ENCODE results near the gene CETN3. TPM values are rescaled to one million over a fixed set of nuclear protein-coding genes. Genes with fewer than 3 reads are reported as not detected.

CETN3 gene
- total RNA-seq, 4 donors from 2014 or later = 7.8 to 12.9 (median 10.7) TPM

GRCh38 chr5:90365328-90365727, 44.2 kb downstream of the CETN3 start:
- TF ChIP-seq, protein P1, sequence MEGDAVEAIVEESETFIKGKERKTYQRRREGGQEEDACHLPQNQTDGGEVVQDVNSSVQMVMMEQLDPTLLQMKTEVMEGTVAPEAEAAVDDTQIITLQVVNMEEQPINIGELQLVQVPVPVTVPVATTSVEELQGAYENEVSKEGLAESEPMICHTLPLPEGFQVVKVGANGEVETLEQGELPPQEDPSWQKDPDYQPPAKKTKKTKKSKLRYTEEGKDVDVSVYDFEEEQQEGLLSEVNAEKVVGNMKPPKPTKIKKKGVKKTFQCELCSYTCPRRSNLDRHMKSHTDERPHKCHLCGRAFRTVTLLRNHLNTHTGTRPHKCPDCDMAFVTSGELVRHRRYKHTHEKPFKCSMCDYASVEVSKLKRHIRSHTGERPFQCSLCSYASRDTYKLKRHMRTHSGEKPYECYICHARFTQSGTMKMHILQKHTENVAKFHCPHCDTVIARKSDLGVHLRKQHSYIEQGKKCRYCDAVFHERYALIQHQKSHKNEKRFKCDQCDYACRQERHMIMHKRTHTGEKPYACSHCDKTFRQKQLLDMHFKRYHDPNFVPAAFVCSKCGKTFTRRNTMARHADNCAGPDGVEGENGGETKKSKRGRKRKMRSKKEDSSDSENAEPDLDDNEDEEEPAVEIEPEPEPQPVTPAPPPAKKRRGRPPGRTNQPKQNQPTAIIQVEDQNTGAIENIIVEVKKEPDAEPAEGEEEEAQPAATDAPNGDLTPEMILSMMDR (IDR thresholded peaks at IDR 0.05) = no peak
- TF ChIP-seq POLR2A (IDR thresholded peaks at IDR 0.05) (no peak), EP300 (IDR thresholded peaks at IDR 0.05) (no peak)
- Histone ChIP-seq H3K27ac (no peak overlapping the region), H3K27me3 (no peaks in the 10 kb centered on the region), H3K9me3 (no peaks in the 10 kb centered on the region), H3K4me3 (no peak overlapping the region), H3K4me1 (no peaks in the 10 kb centered on the region), H3K36me3 (no peaks in the 10 kb centered on the region)
- no peak for DNase-seq (ENCODE audit: low spot score in 2 of 2)

GRCh38 chr5:90359073-90359920, 50.3 kb downstream of the CETN3 start:
- DNase-seq (ENCODE audit: low spot score in 2 of 2) = no peak
- Histone ChIP-seq H3K36me3 (no peaks in the 10 kb centered on the region), H3K9me3 (no peaks in the 10 kb centered on the region), H3K27ac (no peak overlapping the region), H3K4me3 (no peak overlapping the region), H3K4me1 (no peaks in the 10 kb centered on the region), H3K27me3 (no peaks in the 10 kb centered on the region)
- no peak for TF ChIP-seq POLR2A (IDR thresholded peaks at IDR 0.05)
- no peak for TF ChIP-seq EP300 (IDR thresholded peaks at IDR 0.05)
- TF ChIP-seq, protein P1 (IDR thresholded peaks at IDR 0.05) = no peak
- WGBS, 2 donors = 82 to 86% methylated on average over 7 of the region's 7 CpGs

- H3K4me3 ChIP-seq = no peak overlapping the region
- 21 to 23% methylated on average over 6 of the region's 6 CpGs for WGBS, 2 donors
- no peak overlapping the region for H3K27ac ChIP-seq
- DNase-seq (ENCODE audit: low spot score in 2 of 2) = no peak
- no peaks in the 10 kb centered on the region for H3K36me3 ChIP-seq
- no peaks in the 10 kb centered on the region for H3K27me3 ChIP-seq
- H3K4me1 ChIP-seq = no peaks in the 10 kb centered on the region
- H3K9me3 ChIP-seq = no peaks in the 10 kb centered on the region
- TF ChIP-seq POLR2A (IDR thresholded peaks at IDR 0.05) (no peak), EP300 (IDR thresholded peaks at IDR 0.05) (no peak)
- TF ChIP-seq, protein P1 (IDR thresholded peaks at IDR 0.05) = no peak
Measured at GRCh38 chr5:90356622-90357021, 52.9 kb downstream of the CETN3 start.

- no peak for TF ChIP-seq EP300 (IDR thresholded peaks at IDR 0.05)
- TF ChIP-seq POLR2A (IDR thresholded peaks at IDR 0.05) = no peak
- TF ChIP-seq, protein P1 (IDR thresholded peaks at IDR 0.05) = no peak
- no peak overlapping the region for H3K4me3 ChIP-seq
Measured at GRCh38 chr5:90356176-90356575, 53.4 kb downstream of the CETN3 start.

GRCh38 chr5:90355635-90356034, 53.9 kb downstream of the CETN3 start:
- H3K4me3 ChIP-seq = no peak overlapping the region
- no peaks in the 10 kb centered on the region for H3K27me3 ChIP-seq
- no peaks in the 10 kb centered on the region for H3K9me3 ChIP-seq
- 78 to 91% methylated on average over 1 of the region's 1 CpG for WGBS, 2 donors
- no peaks in the 10 kb centered on the region for H3K4me1 ChIP-seq
- TF ChIP-seq POLR2A (IDR thresholded peaks at IDR 0.05) = no peak
- no peak for TF ChIP-seq EP300 (IDR thresholded peaks at IDR 0.05)
- TF ChIP-seq, protein P1 (IDR thresholded peaks at IDR 0.05) = no peak
- DNase-seq (ENCODE audit: low spot score in 2 of 2) = no peak
- no peaks in the 10 kb centered on the region for H3K36me3 ChIP-seq
- H3K27ac ChIP-seq = no peak overlapping the region

More at GRCh38 chr5:90356176-90356575, 53.4 kb downstream of the CETN3 start:
- no peak for DNase-seq (ENCODE audit: low spot score in 2 of 2)
- Histone ChIP-seq H3K4me1 (no peaks in the 10 kb centered on the region), H3K9me3 (no peaks in the 10 kb centered on the region), H3K27ac (no peak overlapping the region), H3K27me3 (no peaks in the 10 kb centered on the region), H3K36me3 (no peaks in the 10 kb centered on the region)
